ENCODE results near the gene MAP4K1.
"Not testable (repeated sequence)": the region's sequence is repeated elsewhere in the genome, so short reads cannot be mapped to it uniquely, and the experiment has no call there.

MAP4K1 gene

GRCh38 chr19:38629568-38629967, 11.8 kb upstream of the MAP4K1 start:
- no peak for DNase-seq (ENCODE audit: low read depth in 1 of 2, low spot score in 1 of 2)

GRCh38 chr19:38626401-38626800, 8.6 kb upstream of the MAP4K1 start:
- no peak for DNase-seq (ENCODE audit: low read depth in 1 of 2, low spot score in 1 of 2)

- no peak for DNase-seq (ENCODE audit: low read depth in 1 of 2, low spot score in 1 of 2)
These were observed 7.1 kb upstream of the MAP4K1 start for GRCh38 chr19:38624822-38625221.

GRCh38 chr19:38619361-38620174, 1.8 kb upstream of the MAP4K1 start:
- no peak for DNase-seq (ENCODE audit: low read depth in 1 of 2, low spot score in 1 of 2)

- peak; percentile 95 to 98 for DNase-seq (ENCODE audit: low read depth in 1 of 2, low spot score in 1 of 2)
These were observed 1.0 kb upstream of the MAP4K1 start, which contains the start of gene EIF3K for GRCh38 chr19:38618590-38619360. TSS of gene EIF3K (plus strand) at chr19:38619188. CDS start at chr19:38619269, 81 bp downstream.

- DNase-seq (ENCODE audit: low read depth in 1 of 2, low spot score in 1 of 2): peak in 1 of 2 donors; percentile 21
These were observed 430 bp downstream of the MAP4K1 start for GRCh38 chr19:38617283-38617763.

- no peak for DNase-seq (ENCODE audit: low read depth in 1 of 2, low spot score in 1 of 2)
These were observed 1.5 kb downstream of the MAP4K1 start for GRCh38 chr19:38616265-38616664.

- DNase-seq (ENCODE audit: low read depth in 1 of 2, low spot score in 1 of 2): no peak
These were observed 2.7 kb downstream of the MAP4K1 start for GRCh38 chr19:38615007-38615581.

- no peak for DNase-seq (ENCODE audit: low read depth in 1 of 2, low spot score in 1 of 2)
These were observed 3.5 kb downstream of the MAP4K1 start for GRCh38 chr19:38614289-38614688.

- no peak for DNase-seq (ENCODE audit: low read depth in 1 of 2, low spot score in 1 of 2)
These were observed 11.6 kb downstream of the MAP4K1 start for GRCh38 chr19:38606131-38606530.

GRCh38 chr19:38602856-38603255, 14.9 kb downstream of the MAP4K1 start:
- DNase-seq (ENCODE audit: low read depth in 1 of 2, low spot score in 1 of 2): not testable (repeated sequence)

GRCh38 chr19:38599722-38600121, 18.0 kb downstream of the MAP4K1 start:
- no peak for DNase-seq (ENCODE audit: low read depth in 1 of 2, low spot score in 1 of 2)

GRCh38 chr19:38597075-38597474, 20.7 kb downstream of the MAP4K1 start:
- no peak for DNase-seq (ENCODE audit: low read depth in 1 of 2, low spot score in 1 of 2)

GRCh38 chr19:38596057-38596981, 21.4 kb downstream of the MAP4K1 start:
- DNase-seq (ENCODE audit: low read depth in 1 of 2, low spot score in 1 of 2): no peak

GRCh38 chr19:38592940-38593339, 24.8 kb downstream of the MAP4K1 start:
- DNase-seq (ENCODE audit: low read depth in 1 of 2, low spot score in 1 of 2): no peak

GRCh38 chr19:38588041-38588440, 29.7 kb downstream of the MAP4K1 start:
- no peak for DNase-seq (ENCODE audit: low read depth in 1 of 2, low spot score in 1 of 2)

- no peak for DNase-seq (ENCODE audit: low read depth in 1 of 2, low spot score in 1 of 2)
These were observed 30.2 kb downstream of the MAP4K1 start for GRCh38 chr19:38587562-38587961.

GRCh38 chr19:38583985-38584305, 33.8 kb downstream of the MAP4K1 start:
- no peak for DNase-seq (ENCODE audit: low read depth in 1 of 2, low spot score in 1 of 2)

- DNase-seq (ENCODE audit: low read depth in 1 of 2, low spot score in 1 of 2): no peak
These were observed 34.4 kb downstream of the MAP4K1 start for GRCh38 chr19:38583219-38583984.

GRCh38 chr19:38580080-38580479, 37.7 kb downstream of the MAP4K1 start:
- no peak for DNase-seq (ENCODE audit: low read depth in 1 of 2, low spot score in 1 of 2)
